GM12878 (cell line): Measurements from ENCODE around the gene SYK.

Experiments used
- BRCA1 ChIP-seq: IDR thresholded peaks from 2 replicates; pipeline ENCODE4 v1.6.1; 2011; ENCODE audit warnings: low read depth, low read length, improper control_type of control experiment
- JUND ChIP-seq: IDR thresholded peaks from 2 replicates; pipeline ENCODE4 v1.6.1; 2012; ENCODE audit warnings: low read depth, mild to moderate bottlenecking, low read length, improper control_type of control experiment, moderate library complexity
- MEF2A ChIP-seq: IDR thresholded peaks from 2 replicates; pipeline ENCODE4 v1.6.1; 2011; ENCODE audit warnings: low read depth, mild to moderate bottlenecking, low read length, moderate library complexity; ENCODE audit not compliant: insufficient read depth
- MYC ChIP-seq: IDR thresholded peaks from 2 replicates; pipeline ENCODE4 v1.6.1; 2011; ENCODE audit warnings: mild to moderate bottlenecking, low read length, moderate library complexity, inconsistent platforms; ENCODE audit not compliant: insufficient read depth, insufficient replicate concordance, insufficient read length, severe bottlenecking
- NFYA ChIP-seq: IDR thresholded peaks from 2 replicates; pipeline ENCODE4 v1.6.1; 2011; ENCODE audit warnings: low read depth, mild to moderate bottlenecking, low read length, improper control_type of control experiment, borderline replicate concordance
- POLR2A ChIP-seq: IDR thresholded peaks from 2 replicates; pipeline ENCODE4 v1.6.1; 2011; ENCODE audit warnings: low read depth, mild to moderate bottlenecking, low read length
- RCOR1 ChIP-seq: conservative IDR thresholded peaks from 2 replicates; pipeline ENCODE4 v1.6.1; 2012; ENCODE audit warnings: low read depth, low read length, improper control_type of control experiment
- TAF1 ChIP-seq: IDR thresholded peaks from 2 replicates; pipeline ENCODE4 v1.6.1; 2011; ENCODE audit warnings: mild to moderate bottlenecking, low read depth, low read length, borderline replicate concordance
- TF ChIP-seq, protein P1 (sequence below): fragments of 450-650 bp; IDR thresholded peaks from 2 replicates; pipeline ENCODE4 v1.6.1; 2016; ENCODE audit warnings: mild to moderate bottlenecking
- TF ChIP-seq, protein P2 (sequence below), 3 experiments: IDR thresholded peaks in 2 of 3; conservative IDR thresholded peaks in 1 of 3; 2 replicates each; pipeline ENCODE4 v1.5.1; 2011; ENCODE audit warnings: low read depth in 3 of 3, low read length in 3 of 3, mild to moderate bottlenecking in 3 of 3, control low read depth in 2 of 3, moderate library complexity in 2 of 3, inconsistent platforms in 1 of 3, mixed read lengths in 1 of 3; ENCODE audit not compliant: control insufficient read depth in 2 of 3, insufficient read depth in 1 of 3; ENCODE audit errors: extremely low read depth in 1 of 3

DNA sequence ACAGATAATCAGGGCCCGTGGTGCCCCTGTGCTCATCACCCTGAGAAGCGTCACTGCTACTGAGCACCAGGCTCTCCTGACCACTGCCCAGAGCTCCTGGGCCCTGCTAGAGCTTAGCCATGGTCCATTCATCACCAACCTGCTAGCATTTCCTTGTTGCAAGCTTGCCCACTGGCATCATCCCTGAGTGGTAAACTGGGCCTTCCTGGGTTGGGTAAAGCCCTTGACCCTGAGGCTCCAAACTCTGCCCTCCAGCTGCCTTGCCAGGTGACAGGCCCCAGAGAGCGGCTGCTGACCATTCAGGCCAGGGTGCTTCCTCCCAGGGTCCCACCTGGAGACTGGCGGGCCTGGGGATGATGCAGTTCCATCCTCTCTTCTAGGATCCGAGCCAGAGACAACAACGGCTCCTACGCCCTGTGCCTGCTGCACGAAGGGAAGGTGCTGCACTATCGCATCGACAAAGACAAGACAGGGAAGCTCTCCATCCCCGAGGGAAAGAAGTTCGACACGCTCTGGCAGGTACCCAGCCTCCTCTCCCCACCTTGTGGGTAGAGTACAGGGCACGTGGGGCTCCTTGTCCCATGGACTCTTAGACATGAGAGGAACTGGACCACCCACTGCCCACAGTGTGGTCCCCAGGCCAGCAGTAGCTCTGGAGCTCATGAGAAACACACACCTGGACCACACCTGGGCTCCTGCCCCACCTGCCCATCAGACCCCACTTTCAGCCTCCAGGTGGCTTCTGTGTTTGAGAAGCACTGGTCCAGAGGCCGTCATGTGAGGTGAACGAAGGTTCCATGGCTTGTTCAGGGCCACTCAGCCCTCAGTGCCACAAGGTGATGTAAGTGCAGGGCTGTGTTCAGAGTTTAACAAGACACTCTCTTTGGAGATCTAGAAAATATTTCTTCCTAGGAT lies 60.5 kb downstream of the SYK start:
- TF ChIP-seq TAF1: no peak
- TF ChIP-seq MYC: no peak
- TF ChIP-seq, protein P1, sequence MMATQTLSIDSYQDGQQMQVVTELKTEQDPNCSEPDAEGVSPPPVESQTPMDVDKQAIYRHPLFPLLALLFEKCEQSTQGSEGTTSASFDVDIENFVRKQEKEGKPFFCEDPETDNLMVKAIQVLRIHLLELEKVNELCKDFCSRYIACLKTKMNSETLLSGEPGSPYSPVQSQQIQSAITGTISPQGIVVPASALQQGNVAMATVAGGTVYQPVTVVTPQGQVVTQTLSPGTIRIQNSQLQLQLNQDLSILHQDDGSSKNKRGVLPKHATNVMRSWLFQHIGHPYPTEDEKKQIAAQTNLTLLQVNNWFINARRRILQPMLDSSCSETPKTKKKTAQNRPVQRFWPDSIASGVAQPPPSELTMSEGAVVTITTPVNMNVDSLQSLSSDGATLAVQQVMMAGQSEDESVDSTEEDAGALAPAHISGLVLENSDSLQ: no peak
- TF ChIP-seq POLR2A: no peak
- TF ChIP-seq RCOR1: no peak
- no peak for TF ChIP-seq BRCA1
- TF ChIP-seq NFYA: no peak
- no peak for TF ChIP-seq MEF2A
- TF ChIP-seq, protein P2, sequence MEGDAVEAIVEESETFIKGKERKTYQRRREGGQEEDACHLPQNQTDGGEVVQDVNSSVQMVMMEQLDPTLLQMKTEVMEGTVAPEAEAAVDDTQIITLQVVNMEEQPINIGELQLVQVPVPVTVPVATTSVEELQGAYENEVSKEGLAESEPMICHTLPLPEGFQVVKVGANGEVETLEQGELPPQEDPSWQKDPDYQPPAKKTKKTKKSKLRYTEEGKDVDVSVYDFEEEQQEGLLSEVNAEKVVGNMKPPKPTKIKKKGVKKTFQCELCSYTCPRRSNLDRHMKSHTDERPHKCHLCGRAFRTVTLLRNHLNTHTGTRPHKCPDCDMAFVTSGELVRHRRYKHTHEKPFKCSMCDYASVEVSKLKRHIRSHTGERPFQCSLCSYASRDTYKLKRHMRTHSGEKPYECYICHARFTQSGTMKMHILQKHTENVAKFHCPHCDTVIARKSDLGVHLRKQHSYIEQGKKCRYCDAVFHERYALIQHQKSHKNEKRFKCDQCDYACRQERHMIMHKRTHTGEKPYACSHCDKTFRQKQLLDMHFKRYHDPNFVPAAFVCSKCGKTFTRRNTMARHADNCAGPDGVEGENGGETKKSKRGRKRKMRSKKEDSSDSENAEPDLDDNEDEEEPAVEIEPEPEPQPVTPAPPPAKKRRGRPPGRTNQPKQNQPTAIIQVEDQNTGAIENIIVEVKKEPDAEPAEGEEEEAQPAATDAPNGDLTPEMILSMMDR (IDR thresholded peaks at IDR 0.05 in 2 of 3, conservative IDR thresholded peaks at IDR 0.05 in 1 of 3; ENCODE audit: control insufficient read depth in 2 of 3, extremely low read depth in 1 of 3, insufficient read depth in 1 of 3, low read depth in 3 of 3, low read length in 3 of 3): no peak
- no peak for TF ChIP-seq JUND
